22Rv1 (cell line): Measurements from ENCODE around the gene PRH1.

Experiments
- H3K27ac ChIP-seq: fragments of 450-650 bp; 2 replicates; pipeline ENCODE4 v1.5.1; 2017
- ZFX ChIP-seq: fragments of 450-650 bp; IDR thresholded peaks from 2 replicates; pipeline ENCODE4 v1.6.1; 2017; ENCODE audit warnings: antibody characterized with exemption, borderline replicate concordance
- TF ChIP-seq, protein P1 (sequence below): fragments of 450-650 bp; IDR thresholded peaks from 2 replicates; pipeline ENCODE4 v1.5.1; 2017; ENCODE audit warnings: mild to moderate bottlenecking

PRH1 gene

DNA sequence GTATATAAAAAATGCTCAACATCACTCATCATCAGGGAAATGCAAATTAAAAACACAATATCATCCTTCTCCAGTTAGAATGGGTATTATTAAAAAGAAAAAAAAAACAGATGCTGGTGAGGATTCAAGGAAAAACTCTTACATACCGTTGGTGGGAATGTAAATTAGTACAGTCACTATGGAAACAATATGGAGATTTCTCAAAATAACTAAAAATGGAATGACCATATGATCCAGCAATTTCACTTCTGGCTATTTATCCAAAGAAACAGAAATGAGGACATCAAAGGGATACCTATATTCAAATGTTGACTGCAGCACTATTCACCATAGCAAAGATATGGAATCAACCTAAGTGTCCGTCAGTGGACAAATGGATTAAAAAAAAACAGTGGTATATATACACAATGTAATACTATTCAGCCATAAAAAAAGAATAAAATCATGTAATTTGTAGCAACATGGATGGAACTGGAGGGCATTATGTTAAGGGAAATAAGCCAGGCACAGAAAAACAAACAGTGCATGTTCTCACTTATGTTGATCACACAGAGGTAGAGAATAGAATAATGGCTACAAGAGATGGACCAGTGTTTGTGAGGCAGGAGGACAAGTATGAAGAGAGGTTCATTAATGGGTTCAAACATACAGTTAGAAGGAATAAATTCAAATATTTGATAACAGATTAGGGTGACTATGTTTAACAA lies 20.4 kb downstream of the PRH1 start:
- TF ChIP-seq, protein P1, sequence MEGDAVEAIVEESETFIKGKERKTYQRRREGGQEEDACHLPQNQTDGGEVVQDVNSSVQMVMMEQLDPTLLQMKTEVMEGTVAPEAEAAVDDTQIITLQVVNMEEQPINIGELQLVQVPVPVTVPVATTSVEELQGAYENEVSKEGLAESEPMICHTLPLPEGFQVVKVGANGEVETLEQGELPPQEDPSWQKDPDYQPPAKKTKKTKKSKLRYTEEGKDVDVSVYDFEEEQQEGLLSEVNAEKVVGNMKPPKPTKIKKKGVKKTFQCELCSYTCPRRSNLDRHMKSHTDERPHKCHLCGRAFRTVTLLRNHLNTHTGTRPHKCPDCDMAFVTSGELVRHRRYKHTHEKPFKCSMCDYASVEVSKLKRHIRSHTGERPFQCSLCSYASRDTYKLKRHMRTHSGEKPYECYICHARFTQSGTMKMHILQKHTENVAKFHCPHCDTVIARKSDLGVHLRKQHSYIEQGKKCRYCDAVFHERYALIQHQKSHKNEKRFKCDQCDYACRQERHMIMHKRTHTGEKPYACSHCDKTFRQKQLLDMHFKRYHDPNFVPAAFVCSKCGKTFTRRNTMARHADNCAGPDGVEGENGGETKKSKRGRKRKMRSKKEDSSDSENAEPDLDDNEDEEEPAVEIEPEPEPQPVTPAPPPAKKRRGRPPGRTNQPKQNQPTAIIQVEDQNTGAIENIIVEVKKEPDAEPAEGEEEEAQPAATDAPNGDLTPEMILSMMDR, result no peak
- no peak for TF ChIP-seq ZFX
- H3K27ac ChIP-seq, result no peak overlapping the region

DNA sequence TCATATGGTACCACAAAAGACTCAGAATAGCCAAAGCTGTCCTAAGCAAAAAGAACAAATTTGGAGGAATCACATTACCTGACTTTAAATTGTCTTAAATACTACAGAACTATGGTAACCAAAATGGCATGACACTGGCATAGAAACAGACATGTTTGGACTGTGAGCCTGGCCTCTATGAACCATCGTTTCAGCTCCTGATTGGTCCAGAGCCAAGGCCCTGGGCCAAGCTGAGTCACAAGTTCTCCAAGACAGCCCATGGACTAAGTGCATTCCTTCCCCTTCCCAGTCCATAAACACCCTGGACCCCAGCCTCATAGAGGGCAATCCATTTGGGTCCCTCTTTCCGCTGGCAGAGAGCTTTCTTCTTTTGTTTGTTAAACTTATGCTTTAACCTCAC lies 22.7 kb downstream of the PRH1 start:
- no peak for TF ChIP-seq ZFX
- TF ChIP-seq, protein P1, result no peak
- H3K27ac ChIP-seq, result no peak overlapping the region

DNA sequence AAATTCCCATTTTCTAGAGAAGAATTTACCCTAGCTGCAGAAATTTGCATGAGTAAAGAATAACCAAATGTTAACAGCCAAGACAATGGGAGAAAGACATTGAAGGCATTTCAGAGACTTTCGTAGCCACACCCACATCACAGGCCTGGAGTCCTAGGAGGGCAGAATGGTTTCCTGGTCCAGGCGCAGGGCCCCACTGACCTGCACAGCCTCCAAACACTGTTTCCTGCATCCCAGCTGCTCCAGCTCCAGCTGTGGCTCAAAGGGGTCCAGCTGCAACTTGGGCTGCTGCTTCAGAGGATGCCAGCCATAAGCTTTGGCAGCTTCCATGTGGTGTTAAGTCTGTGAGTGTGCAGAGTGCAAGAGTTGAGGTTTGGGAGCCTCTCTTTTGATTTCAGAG lies 28.2 kb downstream of the PRH1 start:
- TF ChIP-seq ZFX, result no peak
- TF ChIP-seq, protein P1, result no peak
- H3K27ac ChIP-seq, result no peak overlapping the region

DNA sequence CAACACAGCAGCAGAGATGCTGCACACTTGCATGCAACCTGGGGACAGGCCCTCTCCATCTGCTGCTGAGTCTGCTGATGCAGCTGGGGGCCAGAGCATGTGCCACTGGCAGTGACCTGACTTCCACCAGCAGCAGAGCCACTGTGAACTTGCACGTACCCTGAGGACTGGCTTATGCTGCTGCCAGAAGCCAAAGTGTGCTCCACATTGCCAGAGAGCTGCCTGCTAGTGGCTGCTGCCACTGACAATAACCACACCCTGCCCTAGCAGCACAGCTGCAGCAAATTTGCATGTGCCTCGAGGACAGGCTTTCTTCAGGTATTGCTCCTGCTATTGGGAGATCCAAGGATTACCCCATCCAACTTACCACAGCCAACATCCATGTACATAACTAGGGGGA lies 30.3 kb downstream of the PRH1 start:
- TF ChIP-seq ZFX, result no peak
- TF ChIP-seq, protein P1, result no peak

DNA sequence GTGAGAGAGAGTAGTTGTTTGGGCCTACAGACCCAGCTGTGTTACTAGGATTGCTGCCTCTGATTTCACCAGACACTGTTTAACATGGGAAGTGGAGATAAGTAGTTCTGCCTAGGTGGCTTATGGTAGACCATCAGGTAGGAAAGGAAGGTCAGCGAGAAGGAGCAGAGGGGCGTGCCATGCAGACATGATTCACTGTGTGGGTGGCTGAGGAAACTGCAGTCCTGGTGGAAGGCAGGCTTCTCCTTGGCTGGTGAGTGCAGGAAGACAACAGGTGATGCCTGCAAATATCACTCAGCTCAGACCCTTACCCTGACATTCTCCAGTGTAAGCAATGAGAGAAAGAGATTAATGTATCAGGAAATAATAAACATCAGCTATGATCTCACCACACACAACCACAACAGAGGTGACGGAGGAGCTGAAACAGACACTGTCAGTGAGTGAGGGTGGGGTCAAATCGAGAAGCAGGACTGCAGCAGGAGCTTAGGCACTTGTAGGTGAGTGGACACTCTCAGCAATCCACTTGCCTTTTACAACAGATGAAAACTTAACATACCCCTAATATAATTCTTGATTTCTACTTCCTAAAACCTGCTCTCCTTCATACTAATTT lies 32.7 kb downstream of the PRH1 start:
- no peak for TF ChIP-seq ZFX
- TF ChIP-seq, protein P1, result no peak
- no peak overlapping the region for H3K27ac ChIP-seq

More for the DNA sequence above, 30.3 kb downstream of the PRH1 start:
- H3K27ac ChIP-seq, result no peak overlapping the region

DNA sequence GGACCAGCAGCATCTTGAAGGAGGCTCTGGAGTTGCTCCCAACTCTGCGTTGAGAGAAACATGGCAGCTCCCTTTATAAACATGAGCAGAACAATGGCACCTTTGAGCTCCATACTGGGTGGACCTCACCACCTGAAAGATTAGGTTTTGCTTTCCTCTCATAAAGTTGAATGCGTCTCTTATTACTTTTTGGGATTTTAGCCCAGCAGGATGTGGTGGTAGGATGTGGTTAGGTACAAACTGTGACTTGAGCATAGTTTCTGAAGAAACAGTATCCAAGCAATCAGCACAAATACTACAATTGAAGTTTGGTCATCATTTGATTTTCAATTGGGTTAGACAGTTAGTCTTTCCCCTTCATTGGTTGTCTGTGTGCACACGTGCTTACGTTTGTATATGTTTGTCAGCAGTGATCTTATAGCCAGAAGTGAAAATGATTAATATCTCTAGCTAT lies 34.6 kb downstream of the PRH1 start, which contains the start of gene PRR4:
PRR4 (minus strand) TSS at position 51 of the 454 bp plus-strand sequence; CDS start at position 13, 38 bp downstream.
- no peak within 1 kb of the TSS for H3K27ac ChIP-seq

More for the DNA sequence above, 34.6 kb downstream of the PRH1 start, which contains the start of gene PRR4:
- TF ChIP-seq ZFX, result no peak
- TF ChIP-seq, protein P1, result no peak
